HFFc6 (cell line): Measurements from ENCODE around the gene DMGDH. TPM values are rescaled to one million over a fixed set of nuclear protein-coding genes. Genes with fewer than 3 reads are reported as not detected.
A peak's percentile ranks its signal among the peaks of the same experiment; 100 is the strongest.

Experiments
- DNase-seq: peaks from one replicate; pipeline ENCODE4 v3.0.0-alpha.2; 2018
- H3K27ac Mint-ChIP-seq: 2 replicates; pipeline ENCODE4 v1.8.0; 2020; ENCODE audit warnings: mild to moderate bottlenecking, mixed read lengths
- H3K27me3 Mint-ChIP-seq: 2 replicates; pipeline ENCODE4 v1.8.0; 2021; ENCODE audit warnings: mild to moderate bottlenecking, moderate library complexity, mixed read lengths; ENCODE audit not compliant: insufficient read depth
- H3K36me3 Mint-ChIP-seq: 2 replicates; pipeline ENCODE4 v1.8.0; 2021; ENCODE audit warnings: low read depth, mixed read lengths
- H3K4me1 Mint-ChIP-seq: 2 replicates; pipeline ENCODE4 v1.8.0; 2020; ENCODE audit warnings: low read depth, mixed read lengths
- H3K4me3 Mint-ChIP-seq: 2 replicates; pipeline ENCODE4 v1.8.0; 2020; ENCODE audit warnings: mild to moderate bottlenecking, moderate library complexity, mixed read lengths
- H3K9me3 Mint-ChIP-seq: 2 replicates; pipeline ENCODE4 v1.8.0; 2020; ENCODE audit warnings: mild to moderate bottlenecking, mixed read lengths
- CTCF ChIP-seq: fragments of 200-600 bp; sonication (generic); IDR thresholded peaks from 2 replicates; pipeline ENCODE4 v1.5.0; 2021; ENCODE audit warnings: antibody characterized with exemption, mild to moderate bottlenecking
- total RNA-seq, 6 experiments: library from RNA; stranded (reverse); fragmentation: NEBNext Ultra II Directional; extraction: Animal tissue kit (Norgen Biotek cat#: 25700); gene quantifications; 2 replicates in 1 of 6; 3 replicates in 5 of 6; pipeline ENCODE4 v1.2.3, GENCODE V29; 2021

Gene DMGDH
- total RNA-seq, 6 experiments from 2014 or later: 0.18 to 0.58 (median 0.52) TPM; not detected in 1

- peak; percentile 74 for TF ChIP-seq CTCF
- Mint-ChIP-seq H3K4me3 (no peak overlapping the region), H3K27ac (no peak overlapping the region), H3K36me3 (no peaks in the 10 kb centered on the region), H3K27me3 (no peaks in the 10 kb centered on the region), H3K4me1 (no peaks in the 10 kb centered on the region), H3K9me3 (no peaks in the 10 kb centered on the region)
- peak; percentile 59 for DNase-seq
Observed at GRCh38 chr5:78964889-78965288, 104.6 kb downstream of the DMGDH start.

GRCh38 chr5:78961743-78962142 is 107.7 kb downstream of the DMGDH start:
- TF ChIP-seq CTCF: no peak
- H3K27me3 Mint-ChIP-seq: no peaks in the 10 kb centered on the region
- DNase-seq: no peak
- H3K4me3 Mint-ChIP-seq: no peak overlapping the region
- no peaks in the 10 kb centered on the region for H3K36me3 Mint-ChIP-seq
- H3K4me1 Mint-ChIP-seq: 0 out of 2 replicates have a peak, but pooled peaks cover 5% of the 10 kb centered on the region
- H3K9me3 Mint-ChIP-seq: no peaks in the 10 kb centered on the region
- no peak overlapping the region for H3K27ac Mint-ChIP-seq

- Mint-ChIP-seq H3K27me3 (no peaks in the 10 kb centered on the region), H3K4me3 (no peak overlapping the region), H3K9me3 (no peaks in the 10 kb centered on the region), H3K27ac (no peak overlapping the region), H3K36me3 (no peaks in the 10 kb centered on the region), H3K4me1 (0 out of 2 replicates have a peak, but pooled peaks cover 5% of the 10 kb centered on the region)
- no peak for TF ChIP-seq CTCF
- DNase-seq: no peak
Observed at GRCh38 chr5:78959767-78960166, 109.7 kb downstream of the DMGDH start.

GRCh38 chr5:78958672-78959445 is 110.6 kb downstream of the DMGDH start:
- Mint-ChIP-seq H3K36me3 (no peaks in the 10 kb centered on the region), H3K27ac (no peak overlapping the region; the same call in 1 of the 2 replicates), H3K9me3 (no peaks in the 10 kb centered on the region), H3K4me1 (peaks cover 8% of the 10 kb centered on the region), H3K27me3 (no peaks in the 10 kb centered on the region), H3K4me3 (no peak overlapping the region)
- DNase-seq: no peak
- TF ChIP-seq CTCF: no peak

- Mint-ChIP-seq H3K27me3 (no peaks in the 10 kb centered on the region), H3K4me1 (peaks cover 23% of the 10 kb centered on the region), H3K27ac (no peak overlapping the region), H3K4me3 (no peak overlapping the region), H3K9me3 (no peaks in the 10 kb centered on the region), H3K36me3 (no peaks in the 10 kb centered on the region)
- DNase-seq: no peak
- TF ChIP-seq CTCF: no peak
Observed at GRCh38 chr5:78956901-78957300, 112.6 kb downstream of the DMGDH start.
